HG03095 (cell line): ENCODE measurements around the gene GPBP1L1.

ENCODE experiments used
- ATAC-seq: cut with Tn5 transposase; IDR thresholded peaks from one replicate; pipeline ENCODE4 v1.9.1; 2021; ENCODE audit warnings: moderate library complexity; ENCODE audit not compliant: unreplicated experiment

GPBP1L1 gene

DNA sequence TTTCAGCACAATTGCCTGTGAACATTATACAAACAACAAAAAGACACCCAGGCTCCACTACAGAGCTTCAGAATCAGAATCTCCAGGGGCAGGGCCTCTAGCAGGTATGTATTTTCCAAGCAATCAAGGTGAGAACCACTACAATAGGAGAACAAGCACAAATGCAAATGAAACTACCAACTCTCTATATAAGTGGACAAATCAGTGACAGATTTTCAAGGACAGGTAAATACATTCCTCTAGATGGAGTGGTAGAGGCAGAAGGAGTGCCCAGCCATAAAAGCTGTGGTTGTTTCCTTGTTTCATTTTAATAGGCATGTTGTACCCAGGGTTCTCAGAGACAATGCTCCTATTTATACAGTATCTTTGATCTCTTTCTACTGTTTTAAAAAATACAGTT lies 42.4 kb downstream of the GPBP1L1 start:
- ATAC-seq, result no peak

DNA sequence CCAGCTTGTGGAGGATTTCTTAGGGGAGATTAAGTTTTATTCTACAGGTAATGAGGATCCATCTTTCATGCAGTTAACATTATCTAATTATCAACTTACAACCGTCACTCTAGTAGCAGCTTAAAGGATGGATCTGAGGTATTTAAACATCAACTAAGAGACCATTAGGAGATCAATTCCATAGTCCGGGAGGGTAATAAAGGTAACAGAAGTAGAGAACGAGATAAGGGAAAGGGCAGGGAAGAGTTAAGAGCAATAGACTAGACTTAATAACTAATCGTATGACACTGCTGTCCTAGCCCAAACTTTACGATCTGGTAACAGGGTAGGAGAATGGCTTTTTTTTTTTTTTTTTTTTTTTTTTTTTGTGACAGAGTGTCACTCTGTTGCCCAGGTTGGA lies 43.0 kb downstream of the GPBP1L1 start:
- ATAC-seq, result no peak

DNA sequence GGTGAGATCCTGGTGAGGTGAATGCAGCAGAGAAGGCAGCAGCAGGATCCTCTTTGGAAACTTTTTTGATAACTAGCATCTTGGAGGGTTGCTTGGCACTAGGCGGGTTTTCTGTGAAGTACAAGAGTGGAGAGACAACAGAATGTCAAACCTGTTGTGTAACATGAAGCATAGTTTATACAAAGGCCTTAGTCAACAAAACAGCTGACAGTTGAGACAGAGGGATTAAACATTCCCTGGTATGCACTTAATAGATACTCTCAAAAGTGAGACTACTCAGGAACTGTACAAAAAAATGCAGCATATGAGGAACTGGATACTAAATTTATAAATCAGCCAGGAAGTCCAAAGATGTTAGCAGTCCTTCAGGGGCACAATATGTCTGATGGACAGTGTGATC lies 46.0 kb downstream of the GPBP1L1 start:
- ATAC-seq, result no peak

DNA sequence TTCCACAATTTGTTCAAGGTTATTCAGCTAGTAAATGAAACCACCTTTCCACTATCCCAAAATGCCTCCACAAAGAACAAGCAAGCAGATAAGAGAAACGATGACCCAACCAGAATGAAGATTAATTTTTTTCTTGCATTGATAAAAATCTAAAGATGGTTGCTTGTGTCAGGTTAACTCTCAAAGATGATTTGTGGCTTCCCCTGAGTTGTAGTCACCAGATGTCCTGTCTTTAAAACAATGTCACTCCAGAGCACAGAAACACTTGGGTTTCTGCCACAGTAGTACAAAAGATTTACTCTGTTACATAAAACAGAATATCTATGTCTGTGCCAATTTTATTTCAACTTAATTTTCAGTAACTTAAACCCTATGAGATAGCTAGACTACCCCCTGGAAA lies 51.1 kb downstream of the GPBP1L1 start:
- ATAC-seq, result no peak

DNA sequence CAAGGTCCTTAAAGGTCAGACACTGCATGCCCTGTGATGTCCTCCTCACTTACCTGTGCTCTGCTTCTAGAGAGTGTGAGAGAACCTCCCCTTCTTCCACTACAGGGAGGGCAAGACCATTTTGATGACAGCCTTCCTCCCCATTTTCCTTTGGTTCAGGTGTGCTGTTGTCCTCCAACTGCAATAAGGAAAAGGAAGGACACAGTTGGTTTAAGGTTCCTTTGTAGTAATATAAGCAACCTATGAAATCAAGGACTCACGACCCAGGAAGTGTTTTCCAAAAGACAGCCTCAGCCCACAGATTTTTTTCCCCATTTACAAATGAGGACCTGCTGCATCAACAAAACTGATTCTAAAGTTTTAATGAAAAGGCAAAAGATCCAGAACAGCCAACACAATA lies 55.9 kb downstream of the GPBP1L1 start:
- ATAC-seq, result no peak

DNA sequence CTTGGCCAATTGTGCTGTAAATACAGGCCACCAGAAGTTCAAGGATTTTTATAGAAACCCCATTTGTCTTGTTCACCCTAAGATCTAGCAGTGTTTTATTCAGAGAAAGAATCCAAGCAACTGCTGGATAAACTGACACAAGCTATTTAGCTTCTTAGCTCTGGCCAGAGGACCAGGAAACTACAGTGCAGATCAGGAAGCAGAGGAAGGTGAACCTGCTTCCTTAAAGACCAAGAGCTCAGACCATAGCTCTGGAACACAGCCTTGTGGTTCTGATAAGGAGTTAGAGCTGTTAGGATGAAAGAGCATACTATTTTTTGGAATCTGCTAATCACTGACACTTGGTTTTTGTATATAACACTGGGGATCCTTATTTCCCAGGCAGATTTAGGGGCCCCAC lies 57.3 kb downstream of the GPBP1L1 start:
- ATAC-seq, result no peak

DNA sequence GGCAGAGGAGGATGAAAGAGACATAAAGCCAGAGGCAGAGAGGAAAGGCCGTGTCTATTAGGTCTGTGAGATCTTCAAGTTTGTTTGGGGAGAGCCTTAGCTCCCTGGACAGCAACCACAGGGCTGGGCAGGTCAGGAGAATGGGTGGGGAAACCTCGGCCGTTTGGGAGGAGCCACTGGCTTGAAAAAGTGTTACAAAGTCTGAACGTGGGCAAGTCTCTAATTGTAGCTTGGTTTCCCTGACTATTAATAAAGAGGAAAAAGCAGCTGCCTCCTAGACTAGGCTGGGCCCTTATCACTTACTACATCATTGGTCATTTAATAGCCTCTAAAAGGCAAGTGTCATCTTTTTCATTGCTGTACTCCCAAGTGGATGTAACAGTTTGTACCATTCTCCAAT lies 62.4 kb downstream of the GPBP1L1 start, which contains the start of gene CCDC17:
TSS of gene CCDC17 (minus strand) at position 83 of the 400 bp plus-strand sequence. CDS start 145 bp downstream, outside the sequence.
- no peak for ATAC-seq

DNA sequence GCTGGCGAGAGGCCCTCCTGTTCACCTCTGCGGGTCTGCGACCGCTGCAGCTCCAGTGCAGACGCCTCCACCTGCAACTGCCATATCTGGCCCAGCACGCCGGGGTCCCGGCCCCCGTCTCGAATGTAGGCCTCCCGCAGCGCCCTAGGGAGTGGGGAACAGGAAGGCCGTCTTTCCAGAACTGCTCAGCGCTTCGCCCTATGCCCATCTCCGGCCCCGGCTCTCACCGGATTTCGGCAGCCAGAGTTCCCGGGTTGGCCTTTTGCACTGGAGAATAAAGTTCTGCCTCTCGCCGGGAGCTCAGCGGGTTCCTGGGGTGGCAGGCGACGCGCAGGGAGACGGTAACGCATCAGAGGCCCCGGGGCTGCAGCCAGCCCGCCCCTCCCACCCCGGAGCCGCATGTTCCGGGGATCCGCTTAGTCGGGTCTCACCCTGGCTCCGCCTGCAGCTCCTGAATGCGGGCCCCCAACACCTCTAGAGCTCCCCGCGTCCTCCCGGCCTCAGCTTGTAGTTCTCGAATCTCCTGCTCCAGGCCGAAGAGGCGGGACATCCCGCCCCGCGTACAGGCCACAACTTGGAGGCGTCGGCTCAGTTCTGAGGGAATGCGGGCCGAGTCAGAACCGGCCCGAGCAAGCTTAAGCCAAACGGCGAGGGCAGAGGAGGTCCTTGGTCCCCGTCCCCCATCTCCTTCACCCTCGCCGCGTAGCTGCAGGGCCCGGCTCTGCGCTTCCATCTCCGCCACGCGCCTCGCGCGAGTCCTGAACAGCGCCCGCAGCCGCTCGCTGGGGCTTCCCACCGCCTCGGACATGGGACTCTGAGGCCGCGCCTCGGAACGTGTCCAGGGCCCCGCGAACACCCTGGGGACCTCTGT lies 63.6 kb downstream of the GPBP1L1 start:
- no peak for ATAC-seq

DNA sequence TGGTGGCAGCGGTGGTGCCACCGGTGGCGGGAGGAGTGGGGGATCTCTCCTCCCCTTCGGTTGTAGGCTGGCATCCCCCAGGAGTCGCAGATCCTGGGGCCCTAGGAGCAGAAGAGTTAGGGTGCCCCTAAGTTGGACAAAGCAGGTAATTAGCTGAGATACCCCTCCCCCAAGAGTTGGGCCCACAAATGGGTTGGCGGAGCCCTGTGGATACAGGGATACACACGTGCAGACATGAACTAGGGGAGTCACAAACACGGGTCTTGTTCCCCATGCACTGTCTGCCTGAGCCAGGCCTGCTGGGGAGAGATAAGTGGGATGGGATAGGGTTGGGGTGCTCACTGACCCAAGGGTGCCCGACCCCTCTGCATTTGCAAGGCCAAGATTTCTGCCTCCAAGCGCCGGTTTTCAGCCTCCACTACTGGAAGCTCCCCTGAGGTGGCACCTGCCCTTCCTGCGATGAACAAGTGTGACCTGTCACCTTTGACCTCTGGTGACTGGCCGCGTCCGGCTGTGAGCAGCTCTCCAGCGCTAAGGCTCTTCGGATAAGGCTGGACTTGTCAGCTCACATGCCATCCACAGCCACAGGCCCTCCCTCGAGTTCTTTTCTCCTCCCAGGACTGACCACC lies 64.3 kb downstream of the GPBP1L1 start:
- no peak for ATAC-seq

DNA sequence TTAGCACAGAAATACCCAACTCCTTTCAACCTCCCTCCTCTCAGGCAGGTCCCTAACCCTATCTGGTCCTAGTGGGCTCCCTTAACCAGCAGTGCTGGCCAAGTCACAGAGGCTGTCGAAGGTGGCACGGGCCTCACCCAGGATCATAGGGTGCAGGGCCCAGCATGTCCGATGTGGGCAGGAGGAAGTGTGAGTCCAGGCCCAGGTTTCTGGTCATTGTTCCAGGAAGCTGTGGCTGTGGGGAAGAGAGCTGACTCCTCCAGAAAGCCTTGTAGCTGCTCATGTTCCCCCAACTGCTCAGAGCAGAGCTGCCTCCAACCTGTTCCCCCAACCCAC lies 64.9 kb downstream of the GPBP1L1 start:
- ATAC-seq, result no peak

DNA sequence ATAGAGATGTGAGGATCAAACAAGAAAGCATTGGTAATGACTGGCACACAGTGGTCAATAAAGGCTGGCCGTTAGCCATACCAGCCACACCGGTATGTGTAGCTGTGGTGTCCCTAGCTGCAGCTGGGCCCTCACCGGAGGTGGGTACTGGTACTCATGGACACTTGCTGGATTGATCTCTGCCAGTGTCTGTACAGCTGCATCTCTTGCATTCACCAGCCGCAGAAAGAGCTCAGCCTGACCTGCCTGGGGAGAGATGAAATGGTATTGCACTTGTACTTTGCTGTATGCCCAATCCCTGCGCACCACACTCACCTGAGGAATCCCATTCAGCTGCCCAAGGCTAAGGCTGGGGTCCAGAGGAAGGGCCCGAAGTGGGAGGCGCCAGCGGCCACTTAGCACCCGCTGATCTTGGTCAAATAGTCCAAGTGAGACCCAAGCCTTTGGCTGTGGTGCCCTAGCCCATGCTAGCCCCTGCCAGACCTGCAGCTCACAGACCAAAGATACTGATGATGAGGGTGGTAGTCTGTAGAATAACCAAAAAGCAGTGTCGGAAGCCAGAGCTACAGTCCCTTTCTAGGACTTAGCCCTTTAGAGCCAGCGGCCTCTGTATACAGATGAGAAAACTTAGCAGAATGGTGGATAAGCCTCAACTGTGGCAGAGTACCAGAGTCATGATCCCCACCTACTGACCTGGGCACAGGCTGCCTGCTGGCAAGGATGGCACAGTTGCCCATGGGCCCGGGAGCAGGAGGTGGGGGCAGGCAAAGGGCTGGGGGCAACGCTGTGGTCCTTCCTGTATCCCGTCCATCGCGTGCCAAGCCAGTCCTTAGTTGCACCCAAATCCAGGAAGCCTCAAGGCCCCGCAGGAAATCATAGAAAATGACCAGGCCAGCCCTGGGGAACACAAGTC lies 65.5 kb downstream of the GPBP1L1 start:
- no peak for ATAC-seq

DNA sequence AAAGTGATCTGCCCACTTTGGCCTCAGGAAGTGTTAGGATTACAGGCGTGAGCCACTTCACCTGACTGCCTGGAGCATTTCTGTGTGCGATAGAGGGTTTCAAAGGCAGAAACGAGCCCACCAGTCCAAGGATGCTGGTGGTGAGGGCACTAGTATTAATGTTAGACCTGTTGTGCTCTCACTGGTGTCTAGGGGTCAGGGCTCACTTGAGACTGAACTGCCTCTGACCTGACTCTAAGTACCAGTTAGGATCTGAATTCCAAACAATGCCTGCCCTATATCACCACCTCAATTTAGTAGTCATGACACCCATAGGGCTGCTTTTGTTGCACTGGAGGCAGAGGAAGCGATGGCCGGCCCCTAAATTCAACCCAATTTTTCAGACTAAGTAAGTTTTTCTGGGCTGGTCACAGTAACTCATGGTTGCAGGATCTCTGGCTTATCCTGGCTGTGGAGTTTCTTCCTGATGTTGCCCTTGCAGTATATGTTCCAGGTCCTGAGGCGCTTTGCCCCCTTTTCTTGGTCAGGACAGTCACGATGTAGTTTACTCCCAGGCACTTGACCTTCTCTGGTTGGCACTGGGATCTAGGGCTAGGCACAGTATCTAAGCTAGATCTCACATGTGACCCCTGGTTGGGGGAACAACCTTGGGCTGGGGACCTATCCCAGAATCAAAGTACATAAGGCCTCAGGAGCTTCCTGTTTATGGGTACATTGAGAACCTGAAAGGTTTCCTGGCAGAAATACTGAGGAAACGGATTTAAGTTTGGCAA lies 67.0 kb downstream of the GPBP1L1 start:
- ATAC-seq, result no peak

DNA sequence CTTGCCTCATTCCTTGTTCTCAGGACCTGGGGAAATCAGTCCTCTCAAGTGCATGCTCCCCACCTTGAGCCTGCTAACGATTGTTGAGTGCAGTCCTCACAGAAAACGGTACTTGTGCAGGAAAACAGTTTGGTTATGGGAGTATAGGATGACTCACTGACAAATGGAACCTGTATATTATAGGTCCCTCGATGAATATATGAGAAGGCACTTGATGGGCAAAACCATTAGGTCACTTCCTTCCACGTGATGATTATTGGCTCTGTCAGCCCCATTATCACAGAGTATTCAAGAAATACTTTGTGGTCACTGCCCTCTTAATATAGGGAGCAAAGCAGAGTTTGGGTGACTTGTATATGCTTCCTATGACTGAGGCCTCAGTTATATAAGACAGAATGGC lies 68.7 kb downstream of the GPBP1L1 start:
- ATAC-seq, result no peak

DNA sequence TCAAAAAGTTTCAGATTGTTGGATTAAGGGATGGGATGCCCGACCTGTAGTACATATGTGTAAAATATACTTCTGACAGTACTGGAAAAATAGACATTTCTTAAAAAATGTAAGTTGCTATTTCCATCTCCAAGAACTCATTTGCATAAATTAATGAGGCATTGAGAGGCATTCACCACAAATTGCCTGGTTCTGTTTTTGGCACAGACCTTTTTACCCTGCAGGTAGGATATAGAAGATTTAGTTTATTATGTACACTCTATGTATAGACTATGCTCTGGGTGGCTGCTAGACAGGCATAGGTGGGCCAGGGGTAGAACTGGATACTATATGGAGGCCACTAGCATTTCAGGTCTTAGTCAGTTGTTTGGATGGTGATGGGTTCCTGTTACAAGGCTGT lies 70.4 kb downstream of the GPBP1L1 start:
- no peak for ATAC-seq

DNA sequence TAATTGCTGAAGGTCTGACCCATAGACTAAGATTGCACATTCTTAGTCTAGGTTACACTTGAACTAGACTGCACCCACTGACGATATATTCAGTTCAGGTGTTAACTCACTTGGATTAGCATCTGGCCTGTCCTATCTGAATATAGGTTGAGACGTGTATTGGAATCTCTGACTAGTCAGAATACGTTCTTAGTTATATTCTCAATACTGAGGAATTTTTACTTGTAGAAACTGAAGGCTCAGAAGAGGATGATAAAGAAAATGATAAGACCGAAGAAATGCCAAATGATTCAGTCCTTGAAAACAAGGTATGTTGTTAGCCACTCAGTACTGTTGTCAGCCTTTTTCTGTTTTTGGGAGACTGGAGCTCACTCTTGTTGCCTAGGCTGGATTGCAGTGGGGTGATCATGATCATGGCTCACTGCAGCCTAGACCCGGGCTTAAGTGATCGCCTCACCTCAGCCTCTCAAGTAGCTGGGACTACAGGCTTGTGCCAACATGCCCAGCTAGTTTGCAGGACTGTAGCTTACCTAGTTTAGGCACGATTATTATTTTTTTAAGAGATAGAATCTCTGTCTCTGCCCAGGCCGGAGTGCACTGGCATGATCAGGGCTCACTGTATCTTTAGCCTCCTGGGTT lies 73.3 kb downstream of the GPBP1L1 start:
- ATAC-seq, result no peak

DNA sequence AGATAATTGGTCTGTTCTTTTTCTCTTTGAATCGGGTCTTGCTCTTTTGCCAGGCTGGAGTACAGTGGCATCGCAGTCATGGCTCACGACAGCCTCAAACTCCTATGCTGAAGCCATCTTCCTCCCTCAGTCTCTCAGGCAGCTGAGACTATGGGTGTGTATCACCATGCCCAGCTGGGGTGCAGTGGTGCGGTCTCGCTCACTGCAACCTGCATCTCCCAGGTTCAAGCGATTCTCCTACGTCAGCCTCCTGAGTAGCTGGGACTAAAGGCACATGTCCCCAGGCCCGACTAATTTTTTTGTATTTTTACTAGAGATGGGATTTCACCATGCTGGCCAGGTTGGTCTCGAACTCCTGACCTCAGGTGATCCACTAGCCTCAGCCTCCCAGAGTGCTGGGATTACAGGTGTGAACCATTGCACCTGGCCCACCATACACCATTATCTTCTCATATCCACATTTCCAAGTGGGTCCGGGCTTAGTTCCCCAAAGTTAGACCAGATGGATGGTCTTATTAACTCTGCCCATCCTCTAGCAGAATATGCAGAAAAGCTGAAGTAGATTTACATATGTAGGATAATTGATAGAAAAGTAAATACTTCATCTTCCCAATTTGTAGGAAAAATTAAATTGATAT lies 75.6 kb downstream of the GPBP1L1 start:
- no peak for ATAC-seq

DNA sequence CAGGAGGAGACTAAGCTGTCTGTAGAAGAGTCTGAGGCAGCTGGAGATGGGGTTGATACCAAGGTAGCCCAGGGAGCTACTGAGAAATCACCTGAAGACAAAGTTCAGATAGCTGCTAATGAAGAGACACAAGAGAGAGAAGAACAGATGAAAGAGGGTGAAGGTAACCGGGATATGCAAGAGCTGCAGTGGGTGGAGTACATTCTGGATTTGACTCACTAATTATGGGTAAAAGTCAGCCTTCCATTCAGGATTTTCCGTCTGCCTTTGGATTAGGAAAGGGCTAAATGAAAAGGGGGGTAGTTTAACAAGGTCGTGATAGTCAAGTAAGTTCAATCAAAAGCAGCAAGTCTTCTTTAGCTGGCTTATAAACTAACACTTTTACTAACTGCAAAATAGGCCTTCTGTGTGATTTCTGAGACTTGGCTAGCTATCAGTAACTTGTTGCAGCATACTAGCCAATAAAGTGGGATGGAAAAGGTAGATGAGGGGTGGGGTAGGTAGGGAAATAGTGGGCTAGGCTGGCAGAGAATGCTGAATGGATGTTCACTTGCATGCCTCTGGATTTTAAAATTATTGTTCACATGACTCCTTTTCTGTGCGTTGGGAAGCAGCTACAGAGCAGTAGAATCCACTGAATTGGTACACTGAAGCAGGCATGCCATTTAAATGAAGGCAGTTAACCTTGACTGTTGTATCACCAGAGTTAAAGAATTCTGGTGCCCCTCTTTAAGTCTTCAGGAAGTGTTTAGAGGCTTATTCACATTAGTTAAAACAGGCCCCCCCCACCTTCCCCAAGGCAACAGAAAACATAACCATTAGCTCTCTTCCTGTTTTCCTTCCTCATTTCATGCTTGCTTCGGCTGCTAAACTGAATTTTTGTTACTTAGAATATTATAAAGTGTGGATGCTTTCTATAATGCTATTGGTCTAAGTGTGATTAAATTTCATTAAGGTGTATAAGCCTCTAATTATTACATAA lies 77.9 kb downstream of the GPBP1L1 start:
- no peak for ATAC-seq

DNA sequence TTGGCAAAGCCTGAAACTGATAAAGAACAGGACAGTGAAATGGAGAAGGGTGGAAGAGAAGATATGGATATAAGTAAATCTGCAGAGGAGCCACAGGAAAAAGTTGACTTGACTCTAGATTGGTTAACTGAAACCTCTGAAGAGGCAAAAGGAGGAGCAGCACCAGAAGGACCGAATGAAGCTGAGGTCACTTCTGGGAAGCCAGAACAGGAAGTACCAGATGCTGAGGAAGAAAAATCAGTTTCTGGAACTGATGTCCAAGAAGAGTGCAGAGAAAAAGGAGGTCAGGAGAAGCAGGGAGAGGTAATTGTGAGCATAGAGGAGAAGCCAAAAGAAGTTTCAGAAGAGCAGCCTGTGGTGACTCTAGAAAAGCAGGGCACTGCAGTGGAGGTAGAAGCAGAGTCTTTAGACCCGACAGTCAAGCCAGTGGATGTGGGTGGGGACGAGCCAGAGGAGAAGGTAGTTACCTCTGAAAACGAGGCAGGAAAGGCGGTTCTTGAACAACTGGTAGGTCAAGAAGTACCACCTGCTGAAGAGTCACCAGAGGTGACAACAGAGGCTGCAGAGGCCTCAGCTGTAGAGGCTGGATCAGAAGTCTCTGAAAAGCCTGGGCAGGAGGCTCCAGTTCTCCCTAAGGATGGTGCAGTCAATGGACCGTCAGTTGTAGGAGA lies 78.8 kb downstream of the GPBP1L1 start:
- ATAC-seq, result no peak
